SK-N-SH (cell line): ENCODE results near the gene VPS52.

Experiments
- EP300 ChIP-seq, 2 experiments: IDR thresholded peaks; 2 replicates each; pipeline versions ENCODE4 v1.4.0 to v1.6.1; 2012; ENCODE audit warnings: borderline replicate concordance in 1 of 2, low read depth in 1 of 2, low read length in 1 of 2
- FOSL2 ChIP-seq: IDR thresholded peaks from 2 replicates; pipeline ENCODE4 v1.4.0; 2012; ENCODE audit warnings: low read depth, mild to moderate bottlenecking, moderate library complexity, borderline replicate concordance
- GATA2 ChIP-seq: sonication (generic); formaldehyde crosslinking; IDR thresholded peaks from 2 replicates; pipeline ENCODE4 v1.5.0; 2020; ENCODE audit warnings: mild to moderate bottlenecking, missing genetic modification reagents
- NRF1 ChIP-seq: IDR thresholded peaks from 2 replicates; pipeline ENCODE4 v1.6.1; 2012; ENCODE audit warnings: low read depth, mild to moderate bottlenecking, low read length
- POLR2AphosphoS5 ChIP-seq: IDR thresholded peaks from 2 replicates; pipeline ENCODE4 v1.6.1; 2012; ENCODE audit warnings: low read depth, low read length
- SMC3 ChIP-seq: IDR thresholded peaks from 2 replicates; pipeline ENCODE4 v1.6.1; 2012; ENCODE audit warnings: low read depth, low read length, improper control_type of control experiment
- TAF1 ChIP-seq: IDR thresholded peaks from 2 replicates; pipeline ENCODE4 v1.6.1; 2012; ENCODE audit warnings: low read depth, mild to moderate bottlenecking, low read length, moderate library complexity, borderline replicate concordance
- YY1 ChIP-seq: IDR thresholded peaks from 2 replicates; pipeline ENCODE4 v1.4.0; 2012; ENCODE audit warnings: low read depth, mild to moderate bottlenecking
- ZBTB33 ChIP-seq: IDR thresholded peaks from 2 replicates; pipeline ENCODE4 v1.4.0; 2012; ENCODE audit warnings: low read depth, borderline replicate concordance
- TF ChIP-seq, protein P1 (sequence below): fragments of 200-600 bp; sonication (generic); IDR thresholded peaks from 2 replicates; pipeline ENCODE4 v1.6.1; 2017; ENCODE audit warnings: antibody characterized with exemption, mild to moderate bottlenecking, moderate library complexity
- TF ChIP-seq, protein P2 (sequence below): IDR thresholded peaks from 2 replicates; pipeline ENCODE4 v1.6.1; 2012; ENCODE audit warnings: mild to moderate bottlenecking, low read depth, low read length, moderate library complexity

GRCh38 chr6:33314943-33315792, 43.5 kb upstream of the VPS52 start:
- TF ChIP-seq POLR2AphosphoS5 = no peak
- TF ChIP-seq, protein P1, sequence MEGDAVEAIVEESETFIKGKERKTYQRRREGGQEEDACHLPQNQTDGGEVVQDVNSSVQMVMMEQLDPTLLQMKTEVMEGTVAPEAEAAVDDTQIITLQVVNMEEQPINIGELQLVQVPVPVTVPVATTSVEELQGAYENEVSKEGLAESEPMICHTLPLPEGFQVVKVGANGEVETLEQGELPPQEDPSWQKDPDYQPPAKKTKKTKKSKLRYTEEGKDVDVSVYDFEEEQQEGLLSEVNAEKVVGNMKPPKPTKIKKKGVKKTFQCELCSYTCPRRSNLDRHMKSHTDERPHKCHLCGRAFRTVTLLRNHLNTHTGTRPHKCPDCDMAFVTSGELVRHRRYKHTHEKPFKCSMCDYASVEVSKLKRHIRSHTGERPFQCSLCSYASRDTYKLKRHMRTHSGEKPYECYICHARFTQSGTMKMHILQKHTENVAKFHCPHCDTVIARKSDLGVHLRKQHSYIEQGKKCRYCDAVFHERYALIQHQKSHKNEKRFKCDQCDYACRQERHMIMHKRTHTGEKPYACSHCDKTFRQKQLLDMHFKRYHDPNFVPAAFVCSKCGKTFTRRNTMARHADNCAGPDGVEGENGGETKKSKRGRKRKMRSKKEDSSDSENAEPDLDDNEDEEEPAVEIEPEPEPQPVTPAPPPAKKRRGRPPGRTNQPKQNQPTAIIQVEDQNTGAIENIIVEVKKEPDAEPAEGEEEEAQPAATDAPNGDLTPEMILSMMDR = no peak
- TF ChIP-seq NRF1 = no peak
- TF ChIP-seq, protein P2, sequence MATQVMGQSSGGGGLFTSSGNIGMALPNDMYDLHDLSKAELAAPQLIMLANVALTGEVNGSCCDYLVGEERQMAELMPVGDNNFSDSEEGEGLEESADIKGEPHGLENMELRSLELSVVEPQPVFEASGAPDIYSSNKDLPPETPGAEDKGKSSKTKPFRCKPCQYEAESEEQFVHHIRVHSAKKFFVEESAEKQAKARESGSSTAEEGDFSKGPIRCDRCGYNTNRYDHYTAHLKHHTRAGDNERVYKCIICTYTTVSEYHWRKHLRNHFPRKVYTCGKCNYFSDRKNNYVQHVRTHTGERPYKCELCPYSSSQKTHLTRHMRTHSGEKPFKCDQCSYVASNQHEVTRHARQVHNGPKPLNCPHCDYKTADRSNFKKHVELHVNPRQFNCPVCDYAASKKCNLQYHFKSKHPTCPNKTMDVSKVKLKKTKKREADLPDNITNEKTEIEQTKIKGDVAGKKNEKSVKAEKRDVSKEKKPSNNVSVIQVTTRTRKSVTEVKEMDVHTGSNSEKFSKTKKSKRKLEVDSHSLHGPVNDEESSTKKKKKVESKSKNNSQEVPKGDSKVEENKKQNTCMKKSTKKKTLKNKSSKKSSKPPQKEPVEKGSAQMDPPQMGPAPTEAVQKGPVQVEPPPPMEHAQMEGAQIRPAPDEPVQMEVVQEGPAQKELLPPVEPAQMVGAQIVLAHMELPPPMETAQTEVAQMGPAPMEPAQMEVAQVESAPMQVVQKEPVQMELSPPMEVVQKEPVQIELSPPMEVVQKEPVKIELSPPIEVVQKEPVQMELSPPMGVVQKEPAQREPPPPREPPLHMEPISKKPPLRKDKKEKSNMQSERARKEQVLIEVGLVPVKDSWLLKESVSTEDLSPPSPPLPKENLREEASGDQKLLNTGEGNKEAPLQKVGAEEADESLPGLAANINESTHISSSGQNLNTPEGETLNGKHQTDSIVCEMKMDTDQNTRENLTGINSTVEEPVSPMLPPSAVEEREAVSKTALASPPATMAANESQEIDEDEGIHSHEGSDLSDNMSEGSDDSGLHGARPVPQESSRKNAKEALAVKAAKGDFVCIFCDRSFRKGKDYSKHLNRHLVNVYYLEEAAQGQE = no peak
- TF ChIP-seq TAF1 = no peak
- TF ChIP-seq GATA2 (CRISPR knock-in tag) = no peak
- TF ChIP-seq YY1 = no peak
- TF ChIP-seq EP300 (IDR thresholded peaks at IDR 0.05; ENCODE audit: borderline replicate concordance in 1 of 2, low read depth in 1 of 2, low read length in 1 of 2) = no peak
- no peak for TF ChIP-seq ZBTB33
- no peak for TF ChIP-seq SMC3
- TF ChIP-seq FOSL2 = no peak
